Fibroblast of lung (primary cell): ENCODE data around the gene TRIM6. TPM values are rescaled to one million over a fixed set of nuclear protein-coding genes. Genes with fewer than 3 reads are reported as not detected.

Experiments
- DNase-seq, 2 donors: peaks; one replicate each; pipeline versions ENCODE4 v3.0.0 to v3.0.0-alpha.2; 2010; ENCODE audit warnings: low read depth in 2 of 2
- H2AFZ ChIP-seq: 2 replicates; pipeline ENCODE4 v1.5.1; 2012; ENCODE audit warnings: low read length, control low read depth, inconsistent platforms
- H3K27ac ChIP-seq: 2 replicates; pipeline ENCODE4 v1.5.1; 2011; ENCODE audit warnings: low read length, control low read depth; ENCODE audit not compliant: insufficient read depth
- H3K27me3 ChIP-seq: 2 replicates; pipeline ENCODE4 v1.5.1; 2011; ENCODE audit warnings: mild to moderate bottlenecking, low read length; ENCODE audit not compliant: control insufficient read depth, insufficient read depth
- H3K36me3 ChIP-seq: 2 replicates; pipeline ENCODE4 v1.5.1; 2011; ENCODE audit warnings: low read length; ENCODE audit not compliant: control insufficient read depth, insufficient read depth
- H3K4me1 ChIP-seq: 2 replicates; pipeline ENCODE4 v1.5.1; 2011; ENCODE audit warnings: low read length; ENCODE audit not compliant: control insufficient read depth, insufficient read depth; ENCODE audit errors: extremely low read depth
- H3K4me2 ChIP-seq: 2 replicates; pipeline ENCODE4 v1.5.1; 2011; ENCODE audit warnings: low read length, control low read depth; ENCODE audit not compliant: insufficient read depth; ENCODE audit errors: extremely low read depth
- H3K4me3 ChIP-seq, 4 experiments: fragments of 200-600 bp in 1 of 4; sonication (generic) in 1 of 4; replicated peaks in 1 of 4; 2 replicates each; pipeline ENCODE4 v1.5.1; 2011 to 2016; ENCODE audit warnings: low read length in 4 of 4, low read depth in 3 of 4, mild to moderate bottlenecking in 3 of 4, control low read depth in 2 of 4, inconsistent platforms in 1 of 4, mixed read lengths in 1 of 4; ENCODE audit not compliant: insufficient read depth in 1 of 4; ENCODE audit errors: control extremely low read depth in 1 of 4
- H3K79me2 ChIP-seq: 2 replicates; pipeline ENCODE4 v1.5.1; 2012; ENCODE audit warnings: mild to moderate bottlenecking, low read length, inconsistent platforms; ENCODE audit not compliant: control insufficient read depth, insufficient read depth
- H3K9ac ChIP-seq: 2 replicates; pipeline ENCODE4 v1.5.1; 2011; ENCODE audit warnings: mild to moderate bottlenecking, low read length, control low read depth; ENCODE audit not compliant: insufficient read depth
- H3K9me3 ChIP-seq: 2 replicates; pipeline ENCODE4 v1.5.1; 2012; ENCODE audit warnings: low read depth, low read length; ENCODE audit not compliant: control insufficient read depth, insufficient read depth
- H4K20me1 ChIP-seq: 2 replicates; pipeline ENCODE4 v1.5.1; 2011; ENCODE audit warnings: low read length; ENCODE audit not compliant: control insufficient read depth, insufficient read depth; ENCODE audit errors: extremely low read depth
- CTCF ChIP-seq, 2 donors: IDR thresholded peaks in 1 of 2; conservative IDR thresholded peaks in 1 of 2; 1 replicate in 1 of 2; 2 replicates in 1 of 2; pipeline ENCODE4 v1.5.1; 2011 to 2012; ENCODE audit warnings: low read length in 2 of 2, control low read depth in 1 of 2, inconsistent platforms in 1 of 2, low read depth in 1 of 2, mild to moderate bottlenecking in 1 of 2
- EZH2 ChIP-seq: IDR thresholded peaks from 2 replicates; pipeline ENCODE4 v1.5.1; 2012; ENCODE audit warnings: low read length, control low read depth, mild to moderate bottlenecking; ENCODE audit errors: missing control alignments
- polyA plus RNA-seq, 2 donors: library from polyadenylated mRNA; depleted of rRNA in 1 of 2; stranded (reverse) in 1 of 2; unstranded in 1 of 2; fragments of >200 nt; gene quantifications; 2 replicates each; pipeline ENCODE4 v1.2.1, GENCODE V29; 2011 to 2012; ENCODE audit warnings: missing spikeins in 1 of 2
- total RNA-seq: library from RNA; depleted of rRNA; stranded (reverse); fragments of >200 nt; gene quantifications from 2 replicates; pipeline ENCODE4 v1.2.1, GENCODE V29; 2014

The TRIM6 gene
- total and polyA plus RNA-seq, 2 donors (not counting 1 experiment from before 2014, with no cell fraction given), result 8.2 to 8.6 TPM

GRCh38 chr11:5610446-5610845 is 14.0 kb downstream of the TRIM6 start:
- H4K20me1 ChIP-seq, result no peaks in the 10 kb centered on the region
- no peak overlapping the region for H3K27ac ChIP-seq
- no peak for DNase-seq
- no peaks in the 10 kb centered on the region for H3K36me3 ChIP-seq
- H3K9ac ChIP-seq, result no peak overlapping the region
- no peaks in the 10 kb centered on the region for H3K27me3 ChIP-seq
- H3K4me3 ChIP-seq, result no peak overlapping the region
- peaks cover 2% of the 10 kb centered on the region for H3K4me1 ChIP-seq
- TF ChIP-seq CTCF (conservative IDR thresholded peaks at IDR 0.05 in 1 of 2, IDR thresholded peaks at IDR 0.05 in 1 of 2; ENCODE audit: low read depth in 1 of 2, low read length in 2 of 2) (no peak), EZH2 (no peak)
- no peak overlapping the region for H3K4me2 ChIP-seq
- no peaks in the 10 kb centered on the region for H3K9me3 ChIP-seq
- H3K79me2 ChIP-seq, result no peaks in the 10 kb centered on the region
- no peak overlapping the region for H2AFZ ChIP-seq

- no peaks in the 10 kb centered on the region for H4K20me1 ChIP-seq
- H3K4me3 ChIP-seq, result no peak overlapping the region
- no peak overlapping the region for H3K27ac ChIP-seq
- no peaks in the 10 kb centered on the region for H3K9me3 ChIP-seq
- TF ChIP-seq EZH2 (no peak), CTCF (conservative IDR thresholded peaks at IDR 0.05 in 1 of 2, IDR thresholded peaks at IDR 0.05 in 1 of 2; ENCODE audit: low read depth in 1 of 2, low read length in 2 of 2) (no peak)
- no peak overlapping the region for H2AFZ ChIP-seq
- H3K36me3 ChIP-seq, result no peaks in the 10 kb centered on the region
- no peak overlapping the region for H3K9ac ChIP-seq
- H3K4me2 ChIP-seq, result no peak overlapping the region
- H3K79me2 ChIP-seq, result no peaks in the 10 kb centered on the region
- H3K4me1 ChIP-seq, result no peaks in the 10 kb centered on the region
- DNase-seq, result no peak
- no peaks in the 10 kb centered on the region for H3K27me3 ChIP-seq
These were observed 15.2 kb downstream of the TRIM6 start for GRCh38 chr11:5611627-5612026.

GRCh38 chr11:5618807-5619206 is 22.4 kb downstream of the TRIM6 start:
- Histone ChIP-seq H3K9me3 (no peaks in the 10 kb centered on the region), H4K20me1 (no peaks in the 10 kb centered on the region), H3K36me3 (no peaks in the 10 kb centered on the region), H3K4me3 (no peak overlapping the region), H3K4me2 (no peak overlapping the region), H3K9ac (no peak overlapping the region), H3K79me2 (no peaks in the 10 kb centered on the region), H3K27ac (peak overlapping the region; percentile 51), H2AFZ (no peak overlapping the region), H3K4me1 (peaks cover 17% of the 10 kb centered on the region), H3K27me3 (no peaks in the 10 kb centered on the region)
- TF ChIP-seq EZH2, result no peak
- TF ChIP-seq CTCF (conservative IDR thresholded peaks at IDR 0.05 in 1 of 2, IDR thresholded peaks at IDR 0.05 in 1 of 2; ENCODE audit: low read depth in 1 of 2, low read length in 2 of 2), result no peak
- DNase-seq, result peak; percentile 53 to 86
